HL-60 (cell line): Measurements from ENCODE around the gene NBPF8.
"Not testable (repeated sequence)": the region's sequence is repeated elsewhere in the genome, so short reads cannot be mapped to it uniquely, and the experiment has no call there.

Experiments
- GABPA ChIP-seq: IDR thresholded peaks from 2 replicates; pipeline ENCODE4 v1.6.1; 2012; ENCODE audit warnings: low read depth
- POLR2AphosphoS5 ChIP-seq: IDR thresholded peaks from 2 replicates; pipeline ENCODE4 v1.6.1; 2012; ENCODE audit warnings: low read depth
- TF ChIP-seq, protein P1 (sequence below): IDR thresholded peaks from one replicate; pipeline ENCODE4 v1.5.1; 2011; ENCODE audit warnings: low read length, control low read depth, inconsistent platforms; ENCODE audit not compliant: insufficient read depth
- TF ChIP-seq, protein P2 (sequence below): IDR thresholded peaks from 2 replicates; pipeline ENCODE4 v1.6.1; 2012; ENCODE audit warnings: low read depth; ENCODE audit not compliant: insufficient replicate concordance

DNA sequence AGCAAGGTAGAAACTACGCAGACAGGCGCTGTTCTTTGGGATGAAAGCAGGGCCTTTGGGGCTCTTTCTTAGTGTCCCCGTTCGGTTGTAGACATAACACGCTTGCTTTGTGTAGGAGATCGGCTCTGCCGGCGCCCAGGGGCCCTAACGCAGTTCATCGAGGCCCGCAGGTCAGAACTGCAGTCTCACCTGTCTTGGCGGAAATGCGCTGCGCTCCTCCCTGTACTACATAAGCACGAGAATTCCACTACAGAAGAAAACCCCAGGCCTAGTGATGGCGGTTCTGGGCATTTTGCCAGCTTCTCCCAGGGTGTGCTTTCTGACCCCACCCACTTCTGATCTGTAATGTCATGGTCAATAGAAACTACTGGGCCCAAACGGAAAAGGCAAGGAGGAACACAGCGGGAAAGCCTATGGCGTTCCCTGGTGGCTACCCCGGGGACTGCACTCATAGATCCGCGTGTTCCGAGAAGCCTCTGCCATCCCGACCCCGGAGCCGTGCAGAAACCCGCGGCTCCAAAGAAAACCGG, 26.2 kb upstream of the NBPF8 start:
- TF ChIP-seq, protein P1, sequence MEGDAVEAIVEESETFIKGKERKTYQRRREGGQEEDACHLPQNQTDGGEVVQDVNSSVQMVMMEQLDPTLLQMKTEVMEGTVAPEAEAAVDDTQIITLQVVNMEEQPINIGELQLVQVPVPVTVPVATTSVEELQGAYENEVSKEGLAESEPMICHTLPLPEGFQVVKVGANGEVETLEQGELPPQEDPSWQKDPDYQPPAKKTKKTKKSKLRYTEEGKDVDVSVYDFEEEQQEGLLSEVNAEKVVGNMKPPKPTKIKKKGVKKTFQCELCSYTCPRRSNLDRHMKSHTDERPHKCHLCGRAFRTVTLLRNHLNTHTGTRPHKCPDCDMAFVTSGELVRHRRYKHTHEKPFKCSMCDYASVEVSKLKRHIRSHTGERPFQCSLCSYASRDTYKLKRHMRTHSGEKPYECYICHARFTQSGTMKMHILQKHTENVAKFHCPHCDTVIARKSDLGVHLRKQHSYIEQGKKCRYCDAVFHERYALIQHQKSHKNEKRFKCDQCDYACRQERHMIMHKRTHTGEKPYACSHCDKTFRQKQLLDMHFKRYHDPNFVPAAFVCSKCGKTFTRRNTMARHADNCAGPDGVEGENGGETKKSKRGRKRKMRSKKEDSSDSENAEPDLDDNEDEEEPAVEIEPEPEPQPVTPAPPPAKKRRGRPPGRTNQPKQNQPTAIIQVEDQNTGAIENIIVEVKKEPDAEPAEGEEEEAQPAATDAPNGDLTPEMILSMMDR = not testable (repeated sequence)
- TF ChIP-seq POLR2AphosphoS5, GABPA: not testable (repeated sequence)
- TF ChIP-seq, protein P2, sequence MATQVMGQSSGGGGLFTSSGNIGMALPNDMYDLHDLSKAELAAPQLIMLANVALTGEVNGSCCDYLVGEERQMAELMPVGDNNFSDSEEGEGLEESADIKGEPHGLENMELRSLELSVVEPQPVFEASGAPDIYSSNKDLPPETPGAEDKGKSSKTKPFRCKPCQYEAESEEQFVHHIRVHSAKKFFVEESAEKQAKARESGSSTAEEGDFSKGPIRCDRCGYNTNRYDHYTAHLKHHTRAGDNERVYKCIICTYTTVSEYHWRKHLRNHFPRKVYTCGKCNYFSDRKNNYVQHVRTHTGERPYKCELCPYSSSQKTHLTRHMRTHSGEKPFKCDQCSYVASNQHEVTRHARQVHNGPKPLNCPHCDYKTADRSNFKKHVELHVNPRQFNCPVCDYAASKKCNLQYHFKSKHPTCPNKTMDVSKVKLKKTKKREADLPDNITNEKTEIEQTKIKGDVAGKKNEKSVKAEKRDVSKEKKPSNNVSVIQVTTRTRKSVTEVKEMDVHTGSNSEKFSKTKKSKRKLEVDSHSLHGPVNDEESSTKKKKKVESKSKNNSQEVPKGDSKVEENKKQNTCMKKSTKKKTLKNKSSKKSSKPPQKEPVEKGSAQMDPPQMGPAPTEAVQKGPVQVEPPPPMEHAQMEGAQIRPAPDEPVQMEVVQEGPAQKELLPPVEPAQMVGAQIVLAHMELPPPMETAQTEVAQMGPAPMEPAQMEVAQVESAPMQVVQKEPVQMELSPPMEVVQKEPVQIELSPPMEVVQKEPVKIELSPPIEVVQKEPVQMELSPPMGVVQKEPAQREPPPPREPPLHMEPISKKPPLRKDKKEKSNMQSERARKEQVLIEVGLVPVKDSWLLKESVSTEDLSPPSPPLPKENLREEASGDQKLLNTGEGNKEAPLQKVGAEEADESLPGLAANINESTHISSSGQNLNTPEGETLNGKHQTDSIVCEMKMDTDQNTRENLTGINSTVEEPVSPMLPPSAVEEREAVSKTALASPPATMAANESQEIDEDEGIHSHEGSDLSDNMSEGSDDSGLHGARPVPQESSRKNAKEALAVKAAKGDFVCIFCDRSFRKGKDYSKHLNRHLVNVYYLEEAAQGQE = not testable (repeated sequence)
